ENCODE results near the gene RIT2.

- TF ChIP-seq CTCF (conservative IDR thresholded peaks at IDR 0.05; ENCODE audit: low read depth, low read length) (no peak), RCOR1 (IDR thresholded peaks at IDR 0.05; ENCODE audit: insufficient replicate concordance, low read length) (no peak), POLR2A (IDR thresholded peaks at IDR 0.05; ENCODE audit: low read depth, low read length) (no peak), CEBPB (IDR thresholded peaks at IDR 0.05; ENCODE audit: low read depth, low read length) (no peak), MAFK (IDR thresholded peaks at IDR 0.05; ENCODE audit: low read depth, low read length) (no peak), CHD1 (IDR thresholded peaks at IDR 0.05; ENCODE audit: low read depth, low read length) (no peak), RAD21 (IDR thresholded peaks at IDR 0.05; ENCODE audit: low read length) (no peak), BHLHE40 (IDR thresholded peaks at IDR 0.05; ENCODE audit: low read depth, low read length) (no peak), SMC3 (IDR thresholded peaks at IDR 0.05; ENCODE audit: low read depth, low read length) (no peak), USF2 (IDR thresholded peaks at IDR 0.05; ENCODE audit: low read depth, low read length) (no peak)
These were observed 37.8 kb downstream of the RIT2 start for GRCh38 chr18:43077510-43078308.
